GM21381 (cell line): ENCODE data around the gene NADSYN1.

Experiments used
- ATAC-seq: cut with Tn5 transposase; IDR thresholded peaks from one replicate; pipeline ENCODE4 v1.9.1; 2021; ENCODE audit warnings: mild to moderate bottlenecking, moderate library complexity; ENCODE audit not compliant: unreplicated experiment

The NADSYN1 gene

GRCh38 chr11:71542879-71543777 lies 90.1 kb downstream of the NADSYN1 start:
- no peak for ATAC-seq

GRCh38 chr11:71543866-71544265 lies 90.9 kb downstream of the NADSYN1 start:
- ATAC-seq, result no peak

- ATAC-seq, result no peak
Measured at GRCh38 chr11:71544525-71545214, 91.7 kb downstream of the NADSYN1 start.

GRCh38 chr11:71545405-71545966 lies 92.5 kb downstream of the NADSYN1 start:
- ATAC-seq, result no peak

- no peak for ATAC-seq
Measured at GRCh38 chr11:71548120-71548519, 95.1 kb downstream of the NADSYN1 start, which contains the start of gene KRTAP5-9. KRTAP5-9 (plus strand) TSS chr11:71548420; CDS start chr11:71548658, 238 bp downstream.

GRCh38 chr11:71548716-71549151 lies 95.7 kb downstream of the NADSYN1 start:
- no peak for ATAC-seq
